22Rv1 (cell line): ENCODE results near the gene AP4E1.
A peak's percentile ranks its signal among the peaks of the same experiment; 100 is the strongest.
"Not testable (repeated sequence)": the region's sequence is repeated elsewhere in the genome, so short reads cannot be mapped to it uniquely, and the experiment has no call there.

ENCODE experiments used
- H3K27ac ChIP-seq: fragments of 450-650 bp; 2 replicates; pipeline ENCODE4 v1.5.1; 2017
- CTCF ChIP-seq: fragments of 450-650 bp; IDR thresholded peaks from 2 replicates; pipeline ENCODE4 v1.5.1; 2017; ENCODE audit warnings: mild to moderate bottlenecking
- ZFX ChIP-seq: fragments of 450-650 bp; IDR thresholded peaks from 2 replicates; pipeline ENCODE4 v1.6.1; 2017; ENCODE audit warnings: antibody characterized with exemption, borderline replicate concordance

The AP4E1 gene

GRCh38 chr15:50909010-50909317 is 481 bp downstream of the AP4E1 start:
- H3K27ac ChIP-seq = peak overlapping the region; percentile 74
- TF ChIP-seq ZFX = no peak
- no peak for TF ChIP-seq CTCF

GRCh38 chr15:50910426-50910795 is 1.9 kb downstream of the AP4E1 start:
- H3K27ac ChIP-seq = not testable (repeated sequence)

GRCh38 chr15:50911001-50911400 is 2.5 kb downstream of the AP4E1 start:
- no peak for TF ChIP-seq ZFX
- no peak for TF ChIP-seq CTCF
- H3K27ac ChIP-seq = no peak overlapping the region

- no peak for TF ChIP-seq ZFX
- no peak for TF ChIP-seq CTCF
- H3K27ac ChIP-seq = no peak overlapping the region
Measured at GRCh38 chr15:50911621-50912020, 3.1 kb downstream of the AP4E1 start.

GRCh38 chr15:50916400-50916799 is 7.9 kb downstream of the AP4E1 start:
- no peak overlapping the region for H3K27ac ChIP-seq
- TF ChIP-seq ZFX (no peak), CTCF (no peak)

- not testable (repeated sequence) for H3K27ac ChIP-seq
Measured at GRCh38 chr15:50919359-50919758, 10.9 kb downstream of the AP4E1 start.

GRCh38 chr15:50925281-50925680 is 16.8 kb downstream of the AP4E1 start:
- no peak for TF ChIP-seq CTCF
- no peak for TF ChIP-seq ZFX
- H3K27ac ChIP-seq = no peak overlapping the region

GRCh38 chr15:50929062-50929461 is 20.6 kb downstream of the AP4E1 start:
- TF ChIP-seq ZFX (no peak), CTCF (no peak)
- no peak overlapping the region for H3K27ac ChIP-seq

- no peak for TF ChIP-seq CTCF
- TF ChIP-seq ZFX = no peak
Measured at GRCh38 chr15:50930792-50931191, 22.3 kb downstream of the AP4E1 start.

More at GRCh38 chr15:50930792-50931191, 22.3 kb downstream of the AP4E1 start:
- no peak overlapping the region for H3K27ac ChIP-seq
